Astrocyte (in vitro differentiated cells and primary cell): ENCODE results near the gene IVNS1ABP. TPM values are rescaled to one million over a fixed set of nuclear protein-coding genes. Genes with fewer than 3 reads are reported as not detected.
A peak's percentile ranks its signal among the peaks of the same experiment; 100 is the strongest.

Experiments used
- DNase-seq: peaks from one replicate; pipeline ENCODE4 v3.0.0-alpha.2; 2010; ENCODE audit warnings: low read depth
- FAIRE-seq: peaks from 2 replicates; lab custom pipeline; 2011; peaks lifted over from hg19 to GRCh38; lab: Jason Lieb, UNC
- H2AFZ ChIP-seq: 2 replicates; pipeline ENCODE4 v1.6.0; 2012; ENCODE audit warnings: low read depth, low read length, inconsistent platforms
- H3K27ac ChIP-seq: 2 replicates; pipeline ENCODE4 v1.5.1; 2011; ENCODE audit warnings: low read depth, low read length, inconsistent platforms
- H3K27me3 ChIP-seq: 2 replicates; pipeline ENCODE4 v1.6.0; 2011; ENCODE audit warnings: low read length, inconsistent platforms; ENCODE audit not compliant: insufficient read depth
- H3K36me3 ChIP-seq: 2 replicates; pipeline ENCODE4 v1.5.1; 2011; ENCODE audit warnings: low read length, inconsistent platforms; ENCODE audit not compliant: insufficient read depth
- H3K4me1 ChIP-seq: 2 replicates; pipeline ENCODE4 v1.5.1; 2011; ENCODE audit warnings: low read length, inconsistent platforms; ENCODE audit not compliant: insufficient read depth
- H3K4me2 ChIP-seq: 2 replicates; pipeline ENCODE4 v1.6.0; 2012; ENCODE audit warnings: low read length, inconsistent platforms
- H3K4me3 ChIP-seq: 2 replicates; pipeline ENCODE4 v1.5.1; 2011; ENCODE audit warnings: low read depth, mild to moderate bottlenecking, low read length, inconsistent platforms; ENCODE audit not compliant: insufficient read depth
- H3K79me2 ChIP-seq: 2 replicates; pipeline ENCODE4 v1.6.0; 2012; ENCODE audit warnings: mild to moderate bottlenecking, low read length, inconsistent platforms; ENCODE audit not compliant: insufficient read depth
- H3K9ac ChIP-seq: 2 replicates; pipeline ENCODE4 v1.6.0; 2012; ENCODE audit warnings: mild to moderate bottlenecking, low read length, inconsistent platforms
- H3K9me3 ChIP-seq: 2 replicates; pipeline ENCODE4 v1.5.1; 2012; ENCODE audit warnings: low read depth, mild to moderate bottlenecking, low read length, inconsistent platforms; ENCODE audit not compliant: insufficient read depth
- H4K20me1 ChIP-seq: 2 replicates; pipeline ENCODE4 v1.6.0; 2012; ENCODE audit warnings: low read length, inconsistent platforms; ENCODE audit not compliant: insufficient read depth
- H3K27ac Mint-ChIP-seq: one replicate; pipeline ENCODE4 v1.8.0; 2021; ENCODE audit warnings: mild to moderate bottlenecking, mixed read lengths; ENCODE audit not compliant: unreplicated experiment
- H3K27me3 Mint-ChIP-seq: one replicate; pipeline ENCODE4 v1.8.0; 2021; ENCODE audit warnings: low read depth, mixed read lengths; ENCODE audit not compliant: unreplicated experiment
- H3K36me3 Mint-ChIP-seq: one replicate; pipeline ENCODE4 v1.8.0; 2021; ENCODE audit warnings: low read depth, mixed read lengths; ENCODE audit not compliant: unreplicated experiment
- H3K4me1 Mint-ChIP-seq: one replicate; pipeline ENCODE4 v1.8.0; 2021; ENCODE audit warnings: low read depth, mixed read lengths; ENCODE audit not compliant: unreplicated experiment
- H3K4me3 Mint-ChIP-seq: one replicate; pipeline ENCODE4 v1.8.0; 2021; ENCODE audit warnings: mild to moderate bottlenecking, moderate library complexity, mixed read lengths; ENCODE audit not compliant: unreplicated experiment
- H3K9me3 Mint-ChIP-seq: one replicate; pipeline ENCODE4 v1.8.0; 2021; ENCODE audit warnings: mild to moderate bottlenecking, mixed read lengths; ENCODE audit not compliant: unreplicated experiment
- CTCF ChIP-seq: IDR thresholded peaks from 2 replicates; pipeline ENCODE4 v1.5.1; 2011; ENCODE audit warnings: low read depth, mild to moderate bottlenecking, inconsistent platforms, low read length, moderate library complexity; ENCODE audit not compliant: insufficient read depth
- EZH2 ChIP-seq: IDR thresholded peaks from 2 replicates; pipeline ENCODE4 v1.6.1; 2012; ENCODE audit warnings: mild to moderate bottlenecking, low read length, inconsistent platforms; ENCODE audit not compliant: insufficient read depth
- total RNA-seq: library from RNA; stranded (reverse); gene quantifications from 2 replicates; pipeline ENCODE4 v1.2.1, GENCODE V29; 2021

The IVNS1ABP gene
- total RNA-seq, 1 donor from 2014 or later, result 107 TPM

DNA sequence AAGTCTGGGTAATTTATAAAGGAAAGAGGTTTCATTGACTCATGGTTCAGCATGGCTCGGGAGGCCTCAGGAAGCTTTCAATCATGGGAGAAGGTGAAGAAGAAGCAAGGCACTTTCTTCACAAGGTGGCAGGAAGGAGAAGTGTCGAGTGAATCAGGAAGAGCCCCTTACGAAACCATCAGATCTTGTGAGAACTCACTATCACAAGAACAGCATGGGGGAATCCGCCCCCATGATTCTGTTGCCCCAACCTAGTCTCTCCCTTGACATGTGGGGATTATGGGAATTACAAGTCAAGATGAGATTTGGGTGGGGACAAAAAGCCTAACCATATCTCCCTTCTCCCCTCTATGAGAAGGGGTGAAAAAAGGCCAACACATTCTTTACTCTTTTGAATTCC, 11.2 kb upstream of the IVNS1ABP start:
- Histone ChIP-seq H3K36me3 (no peaks in the 10 kb centered on the region), H2AFZ (no peak overlapping the region), H3K79me2 (no peaks in the 10 kb centered on the region), H3K4me3 (no peak overlapping the region), H3K9me3 (no peaks in the 10 kb centered on the region), H3K9ac (no peak overlapping the region), H3K4me2 (no peak overlapping the region), H3K4me1 (no peaks in the 10 kb centered on the region), H3K27ac (no peak overlapping the region), H3K27me3 (no peaks in the 10 kb centered on the region), H4K20me1 (no peaks in the 10 kb centered on the region)
- peaks cover 2% of the 10 kb centered on the region for H3K27me3 Mint-ChIP-seq
- TF ChIP-seq CTCF (no peak), EZH2 (no peak)
- no peak for FAIRE-seq
- H3K36me3 Mint-ChIP-seq, result no peaks in the 10 kb centered on the region
- no peak overlapping the region for H3K4me3 Mint-ChIP-seq
- no peaks in the 10 kb centered on the region for H3K4me1 Mint-ChIP-seq
- no peak for DNase-seq
- peaks cover 12% of the 10 kb centered on the region for H3K9me3 Mint-ChIP-seq
- peak overlapping the region; percentile 7 for H3K27ac Mint-ChIP-seq

- no peak overlapping the region for H3K4me3 Mint-ChIP-seq
- H3K27ac ChIP-seq, result no peak overlapping the region
- H3K9ac ChIP-seq, result no peak overlapping the region
- no peak overlapping the region for H3K4me2 ChIP-seq
- H3K4me3 ChIP-seq, result no peak overlapping the region
- H3K27ac Mint-ChIP-seq, result peak overlapping the region; percentile 26
- no peaks in the 10 kb centered on the region for H3K4me1 ChIP-seq
- no peaks in the 10 kb centered on the region for H3K79me2 ChIP-seq
- no peaks in the 10 kb centered on the region for H3K27me3 ChIP-seq
- peaks cover 14% of the 10 kb centered on the region for H3K9me3 Mint-ChIP-seq
- H3K4me1 Mint-ChIP-seq, result no peaks in the 10 kb centered on the region
- no peak for DNase-seq
- no peaks in the 10 kb centered on the region for H3K36me3 ChIP-seq
- peaks cover 5% of the 10 kb centered on the region for H3K36me3 Mint-ChIP-seq
- no peaks in the 10 kb centered on the region for H3K9me3 ChIP-seq
- TF ChIP-seq EZH2, result no peak
- no peak for TF ChIP-seq CTCF
- FAIRE-seq, result no peak
- H3K27me3 Mint-ChIP-seq, result no peaks in the 10 kb centered on the region
- H2AFZ ChIP-seq, result no peak overlapping the region
- no peaks in the 10 kb centered on the region for H4K20me1 ChIP-seq
Measured at GRCh38 chr1:185325413-185325812, 8.4 kb upstream of the IVNS1ABP start.

GRCh38 chr1:185324118-185324517, 7.1 kb upstream of the IVNS1ABP start:
- H3K27me3 Mint-ChIP-seq, result no peaks in the 10 kb centered on the region
- H3K27me3 ChIP-seq, result no peaks in the 10 kb centered on the region
- no peak overlapping the region for H3K4me3 ChIP-seq
- H3K4me3 Mint-ChIP-seq, result no peak overlapping the region
- no peaks in the 10 kb centered on the region for H3K79me2 ChIP-seq
- H3K9ac ChIP-seq, result no peak overlapping the region
- no peaks in the 10 kb centered on the region for H3K4me1 Mint-ChIP-seq
- no peak overlapping the region for H3K27ac Mint-ChIP-seq
- H3K4me2 ChIP-seq, result no peak overlapping the region
- FAIRE-seq, result no peak
- H4K20me1 ChIP-seq, result no peaks in the 10 kb centered on the region
- H3K9me3 Mint-ChIP-seq, result peaks cover 14% of the 10 kb centered on the region
- TF ChIP-seq CTCF (no peak), EZH2 (no peak)
- no peak overlapping the region for H3K27ac ChIP-seq
- no peaks in the 10 kb centered on the region for H3K9me3 ChIP-seq
- H3K4me1 ChIP-seq, result no peaks in the 10 kb centered on the region
- peaks cover 5% of the 10 kb centered on the region for H3K36me3 Mint-ChIP-seq
- DNase-seq, result no peak
- no peak overlapping the region for H2AFZ ChIP-seq
- H3K36me3 ChIP-seq, result no peaks in the 10 kb centered on the region
